ENCODE data around the gene METTL16.

GRCh38 chr17:2474371-2474770 is 37.3 kb downstream of the METTL16 start:
- TF ChIP-seq TAF1 (IDR thresholded peaks at IDR 0.05; ENCODE audit: low read depth, low read length) (no peak), POLR2A (IDR thresholded peaks at IDR 0.05; ENCODE audit: low read depth, low read length) (no peak), POLR2AphosphoS5 (IDR thresholded peaks at IDR 0.05; ENCODE audit: low read depth, low read length) (no peak), POU2F2 (IDR thresholded peaks at IDR 0.05; ENCODE audit: low read depth, low read length) (no peak), SPI1 (IDR thresholded peaks at IDR 0.05; ENCODE audit: low read depth, low read length) (no peak)

Data from GM12891 (cell line).